A673 (cell line): ENCODE data around the gene CYP4B1. TPM values are rescaled to one million over a fixed set of nuclear protein-coding genes. Genes with fewer than 3 reads are reported as not detected.

Source experiments
- BruUV-seq: library from RNA; stranded (reverse); fragments of 400-500 nt; replicated peaks from 2 replicates; lab custom pipeline; 2021; lab: Mats Ljungman, UMichigan
- CTCF ChIA-PET: fragments of 300-600 bp; sonication (Branson Sonifier 250); formaldehyde crosslinking; loops from one replicate; lab custom pipeline; 2022; ENCODE audit warnings: antibody characterized with exemption; lab: Charles Lee
- POLR2A ChIA-PET: fragments of 300-600 bp; sonication (Branson Sonifier 250); formaldehyde crosslinking; loops from one replicate; lab custom pipeline; 2022; ENCODE audit warnings: antibody characterized with exemption; ENCODE audit not compliant: low non-redundant PET; lab: Charles Lee
- DNase-seq: peaks from one replicate; pipeline ENCODE4 v3.0.0-alpha.2; 2015; ENCODE audit warnings: low spot score
- H3K27ac ChIP-seq: fragments of 200-600 bp; sonication (generic); 2 replicates; pipeline ENCODE4 v1.5.1; 2016; ENCODE audit warnings: mixed run types, low read depth, mild to moderate bottlenecking, mixed read lengths, antibody characterized with exemption, low read length; ENCODE audit not compliant: poor library complexity, severe bottlenecking
- H3K27me3 ChIP-seq: fragments of 200-600 bp; sonication (generic); replicated peaks from 2 replicates; pipeline ENCODE4 v1.6.1; 2017; ENCODE audit warnings: mixed run types, low read depth, mild to moderate bottlenecking, mixed read lengths, antibody characterized with exemption, low read length; ENCODE audit not compliant: insufficient read depth, poor library complexity
- H3K36me3 ChIP-seq: fragments of 200-600 bp; sonication (generic); 2 replicates; pipeline ENCODE4 v1.6.1; 2016; ENCODE audit warnings: mixed run types, mild to moderate bottlenecking, mixed read lengths, antibody characterized with exemption, low read length; ENCODE audit not compliant: insufficient read depth, poor library complexity, severe bottlenecking
- H3K4me1 ChIP-seq: fragments of 200-600 bp; sonication (generic); 2 replicates; pipeline ENCODE4 v1.6.1; 2017; ENCODE audit warnings: mixed run types, mild to moderate bottlenecking, mixed read lengths, antibody characterized with exemption, low read length; ENCODE audit not compliant: insufficient read depth, poor library complexity, severe bottlenecking
- H3K4me3 ChIP-seq: fragments of 200-600 bp; sonication (generic); 2 replicates; pipeline ENCODE4 v1.5.1; 2016; ENCODE audit warnings: low read depth, mixed run types, mild to moderate bottlenecking, mixed read lengths, low read length; ENCODE audit not compliant: poor library complexity, severe bottlenecking
- H3K9me3 ChIP-seq: fragments of 200-600 bp; sonication (generic); 2 replicates; pipeline ENCODE4 v1.6.1; 2016; ENCODE audit warnings: mixed run types, low read depth, mild to moderate bottlenecking, mixed read lengths, antibody characterized with exemption, low read length; ENCODE audit not compliant: poor library complexity, severe bottlenecking
- CTCF ChIP-seq: fragments of 300-800, 200-600 bp; sonication (generic); conservative IDR thresholded peaks from 2 replicates; pipeline ENCODE4 v1.5.1; 2017; ENCODE audit warnings: low read depth, mild to moderate bottlenecking, antibody characterized with exemption, low read length, moderate library complexity, mixed read lengths
- EZH2 ChIP-seq: fragments of 200-600 bp; sonication (generic); IDR thresholded peaks from 2 replicates; pipeline ENCODE4 v1.6.1; 2017; ENCODE audit warnings: borderline replicate concordance, low read depth, mild to moderate bottlenecking, mixed read lengths, antibody characterized with exemption, low read length; ENCODE audit not compliant: poor library complexity, severe bottlenecking
- intact Hi-C: fragments of 100-400 bp; cut with micrococcal nuclease; formaldehyde crosslinking; loops from one replicate; pipeline ENCODE4 v1.10.0; 2022; ENCODE audit not compliant: unreplicated experiment
- total RNA-seq: library from RNA; stranded (reverse); gene quantifications from 2 replicates; pipeline ENCODE4 v1.2.3, GENCODE V29; 2021

The CYP4B1 gene
- total RNA-seq, 1 experiment from 2014 or later = not detected

GRCh38 chr1:46757956-46758528 lies 40.8 kb upstream of the CYP4B1 start:
- POLR2A ChIA-PET = no interaction called here
- no peaks in the 10 kb centered on the region for H3K36me3 ChIP-seq
- no peaks in the 10 kb centered on the region for H3K9me3 ChIP-seq
- no peak for DNase-seq
- H3K4me1 ChIP-seq = no peaks in the 10 kb centered on the region
- no peak overlapping the region for H3K4me3 ChIP-seq
- no peak overlapping the region for H3K27ac ChIP-seq
- BruUV-seq = no TSS peak
- no peak for TF ChIP-seq CTCF
- TF ChIP-seq EZH2 = no peak
- CTCF ChIA-PET = no interaction called here
- peaks cover 38% of the 10 kb centered on the region for H3K27me3 ChIP-seq
- intact Hi-C loops = no loop called here

- BruUV-seq = no TSS peak
- DNase-seq = no peak
- intact Hi-C loops = no loop called here
- Histone ChIP-seq H3K4me3 (no peak overlapping the region), H3K4me1 (no peaks in the 10 kb centered on the region), H3K36me3 (no peaks in the 10 kb centered on the region), H3K27ac (no peak overlapping the region), H3K9me3 (no peaks in the 10 kb centered on the region), H3K27me3 (peaks cover 59% of the 10 kb centered on the region)
- no peak for TF ChIP-seq EZH2
- no peak for TF ChIP-seq CTCF
- ChIA-PET CTCF (no interaction called here), POLR2A (no interaction called here)
Measured at GRCh38 chr1:46760558-46761166, 38.2 kb upstream of the CYP4B1 start.

- no peaks in the 10 kb centered on the region for H3K9me3 ChIP-seq
- no TSS peak for BruUV-seq
- no peaks in the 10 kb centered on the region for H3K4me1 ChIP-seq
- ChIA-PET POLR2A (no interaction called here), CTCF (no interaction called here)
- no peak overlapping the region for H3K27ac ChIP-seq
- no peak overlapping the region for H3K4me3 ChIP-seq
- DNase-seq = no peak
- peaks cover 70% of the 10 kb centered on the region for H3K27me3 ChIP-seq
- TF ChIP-seq EZH2 (no peak), CTCF (no peak)
- no peaks in the 10 kb centered on the region for H3K36me3 ChIP-seq
- intact Hi-C loops = no loop called here
Measured at GRCh38 chr1:46761740-46762139, 37.1 kb upstream of the CYP4B1 start.
